Measurements from ENCODE around the gene LENG8. TPM values are rescaled to one million over a fixed set of nuclear protein-coding genes. Genes with fewer than 3 reads are reported as not detected.
"Not testable (repeated sequence)": the region's sequence is repeated elsewhere in the genome, so short reads cannot be mapped to it uniquely, and the experiment has no call there.

The LENG8 gene
- total and polyA plus RNA-seq, 2 of the 8 experiments (the other 6 are each of a cell fraction or from before 2014, with no cell fraction given): 62.2 to 108 TPM

GRCh38 chr19:54508487-54508886, 59.5 kb downstream of the LENG8 start:
- H2BK15ac ChIP-seq (ENCODE audit: low read length); H3K18ac ChIP-seq (ENCODE audit: extremely low read depth, low read length); H3K79me2 ChIP-seq (ENCODE audit: control insufficient read depth in 1 of 2, insufficient read depth in 2 of 2, low read length in 2 of 2); H3K4me3 ChIP-seq (ENCODE audit: extremely low read depth in 1 of 4, insufficient read depth in 2 of 4, low read depth in 3 of 4, low read length in 4 of 4); H2AK5ac ChIP-seq (ENCODE audit: low read depth, low read length); CTCF ChIA-PET (ENCODE audit: partially characterized antibody); H3K36me3 ChIP-seq (ENCODE audit: control insufficient read depth in 2 of 4, insufficient read depth in 4 of 4, low read length in 3 of 4); H4K20me1 ChIP-seq (replicated peaks in 1 of 2; ENCODE audit: control insufficient read depth in 1 of 2, insufficient read depth in 2 of 2, low read length in 2 of 2); H3K14ac ChIP-seq (ENCODE audit: insufficient read length); H3K23me2 ChIP-seq (ENCODE audit: low read depth, low read length); H4K5ac ChIP-seq (ENCODE audit: insufficient read length, low read depth, low read length); H3K4me1 ChIP-seq (replicated peaks in 1 of 4; ENCODE audit: control insufficient read depth in 3 of 4, insufficient read depth in 4 of 4, low read length in 3 of 4); H3K79me1 ChIP-seq (ENCODE audit: low read depth, low read length); H3K56ac ChIP-seq (replicated peaks; ENCODE audit: insufficient read length, low read depth, low read length); H3K4ac ChIP-seq (replicated peaks; ENCODE audit: insufficient read length, low read depth, low read length); H3K4me2 ChIP-seq (ENCODE audit: insufficient read depth in 1 of 2, low read depth in 2 of 2, low read length in 2 of 2); H3K9ac ChIP-seq (replicated peaks in 1 of 4; ENCODE audit: extremely low read depth in 1 of 4, low read depth in 3 of 4, low read length in 3 of 4); H2BK120ac ChIP-seq (replicated peaks; ENCODE audit: low read depth, low read length); H2AFZ ChIP-seq (ENCODE audit: low read length); H3K27ac ChIP-seq (ENCODE audit: low read depth, low read length); H3K27me3 ChIP-seq (replicated peaks in 1 of 4; ENCODE audit: control insufficient read depth in 3 of 4, extremely low read depth in 1 of 4, insufficient read depth in 3 of 4, low read length in 3 of 4); FAIRE-seq; H3K23ac ChIP-seq (ENCODE audit: insufficient read length); DNase-seq (ENCODE audit: low read depth in 1 of 2, low spot score in 2 of 2); H2BK20ac ChIP-seq (ENCODE audit: low read length); H4K91ac ChIP-seq (replicated peaks; ENCODE audit: insufficient read length, low read length); H2BK5ac ChIP-seq (ENCODE audit: low read depth, low read length); H4K8ac ChIP-seq (ENCODE audit: extremely low read depth, insufficient read depth, low read length); POLR2A ChIA-PET (ENCODE audit: partially characterized antibody); H2BK12ac ChIP-seq (ENCODE audit: low read depth, low read length): not testable (repeated sequence)
- peaks cover 29 to 54% of the 10 kb centered on the region in 2 experiments for H3K9me3 ChIP-seq (ENCODE audit: insufficient read depth in 2 of 2, low read depth in 1 of 2, low read length in 1 of 2)
- 78% methylated on average over 2 of the region's 3 CpGs; no CpG with 5 or more reads in 1 of the 2 experiments for WGBS, 2 experiments (ENCODE audit: extremely low coverage in 1 of 2, insufficient coverage in 1 of 2, insufficient read length in 1 of 2, insufficient replicate concordance in 2 of 2, low coverage in 1 of 2, low lambda C conversion rate in 2 of 2, missing lambda C conversion rate in 1 of 2)

DNA sequence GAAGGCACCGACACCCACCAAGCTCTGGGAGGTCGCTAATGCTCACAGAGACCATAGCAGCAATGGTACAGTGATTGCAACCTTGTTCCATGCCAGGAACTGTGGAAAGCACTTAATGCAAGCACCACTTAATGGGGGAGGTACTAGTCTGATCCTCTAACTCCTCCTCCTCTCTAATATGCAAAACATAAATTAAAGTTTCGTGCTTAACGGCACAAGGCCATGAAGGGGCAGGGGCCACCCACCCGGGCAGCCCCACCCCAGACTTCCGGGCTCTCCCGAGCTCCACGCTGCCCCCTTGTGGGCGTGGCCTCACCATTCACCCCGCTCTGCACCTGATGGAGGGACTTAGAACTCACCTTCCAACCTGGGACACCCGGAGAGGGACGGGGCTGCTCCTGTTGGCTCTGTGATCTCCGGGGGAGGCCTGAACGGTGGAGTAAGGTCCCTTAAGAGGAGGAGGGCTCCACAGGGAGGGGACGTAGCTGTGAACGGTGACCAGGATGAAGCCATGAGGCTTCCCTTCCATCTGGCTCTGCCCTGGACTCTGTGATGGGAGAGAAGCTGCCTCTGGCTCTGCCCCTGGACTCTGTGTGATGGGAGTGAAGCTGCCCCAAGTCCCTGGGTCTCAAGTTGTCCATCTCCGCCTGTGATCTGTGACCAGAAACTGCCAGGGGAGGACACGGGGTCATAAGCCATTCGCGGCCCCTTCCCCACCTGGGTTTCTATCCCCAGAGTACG, 60.4 kb downstream of the LENG8 start:
- H2BK5ac ChIP-seq (ENCODE audit: low read depth, low read length); H4K91ac ChIP-seq (replicated peaks; ENCODE audit: insufficient read length, low read length); H2AK5ac ChIP-seq (ENCODE audit: low read depth, low read length); H3K56ac ChIP-seq (replicated peaks; ENCODE audit: insufficient read length, low read depth, low read length); H2BK20ac ChIP-seq (ENCODE audit: low read length); H3K4ac ChIP-seq (replicated peaks; ENCODE audit: insufficient read length, low read depth, low read length); H4K5ac ChIP-seq (ENCODE audit: insufficient read length, low read depth, low read length); H3K18ac ChIP-seq (ENCODE audit: extremely low read depth, low read length); H3K23me2 ChIP-seq (ENCODE audit: low read depth, low read length); H4K20me1 ChIP-seq (replicated peaks in 1 of 2; ENCODE audit: control insufficient read depth in 1 of 2, insufficient read depth in 2 of 2, low read length in 2 of 2); H3K79me1 ChIP-seq (ENCODE audit: low read depth, low read length); H3K4me1 ChIP-seq (replicated peaks in 1 of 4; ENCODE audit: control insufficient read depth in 3 of 4, insufficient read depth in 4 of 4, low read length in 3 of 4); H3K27ac ChIP-seq (ENCODE audit: low read depth, low read length); H3K4me2 ChIP-seq (ENCODE audit: insufficient read depth in 1 of 2, low read depth in 2 of 2, low read length in 2 of 2); H3K79me2 ChIP-seq (ENCODE audit: control insufficient read depth in 1 of 2, insufficient read depth in 2 of 2, low read length in 2 of 2); H3K4me3 ChIP-seq (ENCODE audit: extremely low read depth in 1 of 4, insufficient read depth in 2 of 4, low read depth in 3 of 4, low read length in 4 of 4); H3K14ac ChIP-seq (ENCODE audit: insufficient read length); CTCF ChIA-PET (ENCODE audit: partially characterized antibody); H2AFZ ChIP-seq (ENCODE audit: low read length); POLR2A ChIA-PET (ENCODE audit: partially characterized antibody); H3K36me3 ChIP-seq (ENCODE audit: control insufficient read depth in 2 of 4, insufficient read depth in 4 of 4, low read length in 3 of 4); H2BK15ac ChIP-seq (ENCODE audit: low read length); H3K27me3 ChIP-seq (replicated peaks in 1 of 4; ENCODE audit: control insufficient read depth in 3 of 4, extremely low read depth in 1 of 4, insufficient read depth in 3 of 4, low read length in 3 of 4); H3K9ac ChIP-seq (replicated peaks in 1 of 4; ENCODE audit: extremely low read depth in 1 of 4, low read depth in 3 of 4, low read length in 3 of 4); H4K8ac ChIP-seq (ENCODE audit: extremely low read depth, insufficient read depth, low read length); DNase-seq (ENCODE audit: low read depth in 1 of 2, low spot score in 2 of 2); H2BK12ac ChIP-seq (ENCODE audit: low read depth, low read length); H2BK120ac ChIP-seq (replicated peaks; ENCODE audit: low read depth, low read length); H3K23ac ChIP-seq (ENCODE audit: insufficient read length): not testable (repeated sequence)
- peaks cover 31 to 61% of the 10 kb centered on the region in 2 experiments for H3K9me3 ChIP-seq (ENCODE audit: insufficient read depth in 2 of 2, low read depth in 1 of 2, low read length in 1 of 2)
- peak; percentile 78 for FAIRE-seq
- 81% methylated on average over 7 of the region's 21 CpGs; no CpG with 5 or more reads in 1 of the 2 experiments for WGBS, 2 experiments (ENCODE audit: extremely low coverage in 1 of 2, insufficient coverage in 1 of 2, insufficient read length in 1 of 2, insufficient replicate concordance in 2 of 2, low coverage in 1 of 2, low lambda C conversion rate in 2 of 2, missing lambda C conversion rate in 1 of 2)

All from H1 (cell line).